GM19468 (cell line): ENCODE measurements around the gene TSPAN13.
"Not testable (repeated sequence)": the region's sequence is repeated elsewhere in the genome, so short reads cannot be mapped to it uniquely, and the experiment has no call there.

Experiments used
- ATAC-seq: cut with Tn5 transposase; IDR thresholded peaks from one replicate; pipeline ENCODE4 v1.9.1; 2021; ENCODE audit warnings: mild to moderate bottlenecking, moderate library complexity, moderate number of reproducible peaks; ENCODE audit not compliant: unreplicated experiment; ENCODE audit errors: extremely low read depth

Gene TSPAN13

GRCh38 chr7:16739863-16740622 is 13.5 kb upstream of the TSPAN13 start:
- ATAC-seq: no peak

DNA sequence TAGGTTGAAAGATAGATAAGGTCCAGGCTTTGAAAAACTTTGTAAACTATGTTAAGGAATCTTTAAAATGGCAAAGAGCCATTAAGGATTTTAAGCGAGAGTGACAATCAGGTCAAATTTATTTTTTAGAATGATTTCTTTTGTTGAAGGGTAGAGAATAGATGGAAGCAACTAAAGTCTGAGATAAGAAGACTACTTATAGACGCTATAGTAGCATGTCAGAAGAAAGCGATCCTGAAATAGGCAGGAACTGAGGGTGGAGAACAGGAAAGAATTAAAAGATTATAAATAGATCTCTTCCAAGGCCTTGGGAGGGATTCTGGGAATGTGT is 13.0 kb upstream of the TSPAN13 start:
- ATAC-seq: no peak

GRCh38 chr7:16740996-16741395 is 12.6 kb upstream of the TSPAN13 start:
- ATAC-seq: no peak

- ATAC-seq: no peak
Measured at GRCh38 chr7:16741676-16742075, 11.9 kb upstream of the TSPAN13 start.

GRCh38 chr7:16742547-16742946 is 11.0 kb upstream of the TSPAN13 start:
- ATAC-seq: no peak

- no peak for ATAC-seq
Measured at GRCh38 chr7:16743236-16743635, 10.3 kb upstream of the TSPAN13 start.

DNA sequence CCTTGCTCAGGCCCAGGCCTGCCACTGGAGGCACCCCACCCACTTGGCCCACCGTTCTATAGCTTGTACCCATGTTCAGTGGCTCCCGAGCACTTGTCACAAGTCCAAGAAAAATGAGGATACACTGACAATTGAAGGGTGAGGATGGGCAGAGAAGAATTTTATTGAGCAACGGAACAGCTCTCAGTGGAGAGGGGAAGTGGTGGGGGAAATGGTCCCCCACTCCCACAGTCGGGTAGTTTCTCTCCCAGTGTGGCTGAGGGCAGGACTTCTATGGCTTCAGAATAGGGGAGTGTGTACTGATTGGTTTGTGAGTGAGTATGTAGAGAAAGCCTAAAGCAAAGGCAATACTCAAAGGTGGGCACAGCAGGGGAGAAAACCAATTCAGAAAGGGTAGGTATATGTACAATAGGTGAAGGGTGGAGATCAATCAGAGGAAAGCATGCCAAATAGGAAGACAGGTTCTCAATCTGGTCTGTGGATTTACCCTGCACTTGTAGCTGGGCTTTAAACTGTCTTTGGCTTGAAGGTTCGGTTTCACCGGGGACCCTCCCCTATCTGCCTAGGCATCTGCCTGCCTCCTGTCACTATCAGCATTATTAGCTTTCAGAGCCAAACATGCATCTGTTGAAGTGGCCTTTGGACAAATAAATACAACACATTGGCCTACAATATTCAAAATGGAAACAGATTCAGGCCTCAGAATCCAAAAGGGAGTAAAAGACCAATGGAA is 8.9 kb upstream of the TSPAN13 start:
- ATAC-seq: no peak

DNA sequence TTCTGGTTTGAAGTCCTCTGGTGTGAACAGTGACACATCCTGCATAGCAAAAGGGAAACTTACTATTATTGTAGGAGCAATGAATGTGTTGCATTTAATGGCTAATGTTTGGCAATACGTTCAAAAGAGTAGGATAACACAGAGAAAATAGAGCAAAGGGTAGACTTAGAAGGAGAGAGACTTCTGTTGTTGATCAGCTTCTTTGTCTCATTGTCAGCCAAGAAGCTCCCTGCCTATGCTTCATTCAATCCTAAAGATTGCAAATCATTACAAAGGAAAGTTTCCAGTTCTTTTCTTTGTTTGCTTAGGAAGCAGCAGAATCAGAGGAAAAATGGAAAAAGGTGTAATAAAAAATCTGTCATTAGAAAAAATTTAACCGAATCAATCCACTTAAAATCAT is 7.9 kb upstream of the TSPAN13 start:
- ATAC-seq: no peak

DNA sequence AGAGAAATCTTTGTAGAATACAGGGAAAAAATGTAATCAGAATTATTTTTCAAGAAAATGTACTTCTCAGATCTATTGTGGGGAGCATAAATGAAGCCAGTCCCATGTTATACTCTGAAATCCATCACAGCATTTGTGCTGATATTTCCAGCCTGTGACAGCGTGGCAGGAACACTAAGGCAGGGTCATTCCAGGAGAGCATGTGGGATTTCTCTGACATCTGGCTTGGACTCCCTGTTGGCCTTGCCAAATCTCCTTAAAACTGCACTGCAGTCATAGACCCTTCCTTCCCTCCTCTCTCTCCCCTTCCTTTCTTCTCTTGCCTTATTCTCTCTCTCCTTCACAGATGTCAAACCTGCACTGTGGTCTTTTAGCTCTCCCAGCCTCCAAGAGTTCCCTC is 6.5 kb upstream of the TSPAN13 start:
- no peak for ATAC-seq

DNA sequence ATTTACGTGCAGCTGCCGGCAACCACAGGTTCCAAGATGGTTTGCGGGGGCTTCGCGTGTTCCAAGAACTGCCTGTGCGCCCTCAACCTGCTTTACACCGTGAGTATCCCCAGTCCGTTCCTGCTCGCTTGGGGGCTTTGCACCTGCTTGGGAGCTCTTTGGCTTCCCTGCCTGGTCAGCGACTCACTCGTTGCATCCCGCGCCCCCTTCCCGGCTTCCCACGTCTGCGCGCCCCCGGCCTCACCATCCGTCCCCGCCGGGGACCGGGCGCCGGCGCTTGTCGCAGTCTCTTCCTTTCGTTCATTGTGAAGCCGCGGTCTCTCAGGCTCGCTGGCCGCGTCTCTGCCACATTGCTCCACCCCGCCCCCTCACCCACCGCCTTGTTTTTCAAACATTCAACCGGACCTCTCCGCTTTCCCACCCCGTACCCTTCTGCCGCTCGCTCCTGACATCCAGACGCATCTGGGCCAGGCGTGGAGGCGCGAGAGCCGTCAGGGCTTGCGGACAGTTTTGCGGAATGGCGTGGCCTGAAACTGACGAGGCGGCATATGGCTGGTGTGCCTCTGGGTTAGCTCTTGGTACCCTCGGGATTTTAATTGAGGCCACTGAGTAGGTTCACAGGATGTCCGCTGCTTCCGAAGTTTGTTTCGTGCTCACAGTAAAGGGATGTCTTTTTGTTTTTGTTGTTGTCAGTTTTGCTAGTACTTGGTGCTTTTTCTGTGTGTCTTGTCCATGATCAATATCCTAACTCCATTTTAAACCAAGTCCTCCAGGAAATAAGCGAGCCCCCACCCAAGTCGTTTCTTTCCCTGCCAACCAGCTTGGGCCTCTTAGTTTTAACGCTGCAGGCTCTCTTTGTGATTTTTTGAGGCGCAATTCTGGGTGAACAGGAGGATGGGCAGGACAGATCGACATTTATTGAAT is 639 bp downstream of the TSPAN13 start:
- ATAC-seq: no peak

- no peak for ATAC-seq
Measured at GRCh38 chr7:16754856-16755317, 1.3 kb downstream of the TSPAN13 start.

GRCh38 chr7:16755397-16755796 is 1.8 kb downstream of the TSPAN13 start:
- no peak for ATAC-seq

DNA sequence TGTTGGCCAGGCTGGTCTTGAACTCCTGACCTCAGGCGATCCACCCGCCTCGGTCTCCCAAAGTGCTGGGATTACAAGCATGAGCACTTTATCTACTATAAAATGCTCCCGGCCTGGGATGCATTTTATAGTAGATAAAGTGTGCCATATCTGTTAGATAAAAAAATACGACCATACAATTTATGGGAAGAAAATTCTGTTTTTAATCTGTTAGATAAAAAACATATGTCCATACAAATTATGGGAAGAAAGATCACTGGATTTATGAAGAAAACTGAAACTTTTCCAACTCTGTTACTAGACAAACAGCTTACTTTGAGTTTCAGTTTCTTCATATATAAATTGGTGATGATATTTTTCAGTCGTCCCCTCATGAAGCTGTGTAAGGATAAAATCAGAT is 4.5 kb downstream of the TSPAN13 start:
- ATAC-seq: no peak

GRCh38 chr7:16758631-16759611 is 5.4 kb downstream of the TSPAN13 start:
- no peak for ATAC-seq

DNA sequence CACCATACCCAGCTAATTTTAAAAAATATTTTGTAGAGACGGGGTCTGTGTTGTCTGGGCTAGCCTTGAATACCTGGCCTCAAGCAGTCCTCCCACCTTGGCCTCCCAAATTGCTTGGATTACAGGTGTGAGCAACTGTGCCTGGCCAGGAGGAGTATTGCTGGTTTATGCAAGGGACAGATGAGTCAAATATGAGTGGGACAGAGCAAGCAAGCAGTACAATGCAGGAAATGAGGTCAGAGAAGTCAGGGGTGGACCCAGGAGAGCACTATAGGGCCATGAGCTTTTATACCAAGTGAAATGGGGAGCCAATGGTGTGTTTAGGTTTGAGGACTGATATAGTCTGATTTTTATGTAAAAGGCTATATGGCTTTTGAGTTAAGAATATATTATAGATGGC is 6.3 kb downstream of the TSPAN13 start:
- no peak for ATAC-seq

DNA sequence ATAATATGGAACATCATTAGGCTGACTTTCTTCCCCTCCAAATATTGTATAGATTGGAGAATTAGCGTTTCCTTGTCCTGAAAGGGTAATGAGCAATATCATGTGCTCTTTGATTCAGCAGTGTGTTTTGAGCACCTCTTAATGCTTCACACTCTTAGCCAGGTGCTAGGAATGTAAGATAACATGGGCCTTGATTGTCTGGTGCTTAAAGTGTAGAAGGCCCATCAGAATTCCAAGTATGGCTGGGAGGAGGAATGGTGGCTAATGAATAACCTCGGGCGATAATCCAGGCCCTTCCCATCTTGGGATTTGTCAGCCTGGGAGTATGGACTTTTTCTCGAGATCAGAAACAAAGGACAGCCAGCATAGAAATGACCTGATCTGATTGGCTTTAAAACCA is 8.6 kb downstream of the TSPAN13 start:
- ATAC-seq: no peak

DNA sequence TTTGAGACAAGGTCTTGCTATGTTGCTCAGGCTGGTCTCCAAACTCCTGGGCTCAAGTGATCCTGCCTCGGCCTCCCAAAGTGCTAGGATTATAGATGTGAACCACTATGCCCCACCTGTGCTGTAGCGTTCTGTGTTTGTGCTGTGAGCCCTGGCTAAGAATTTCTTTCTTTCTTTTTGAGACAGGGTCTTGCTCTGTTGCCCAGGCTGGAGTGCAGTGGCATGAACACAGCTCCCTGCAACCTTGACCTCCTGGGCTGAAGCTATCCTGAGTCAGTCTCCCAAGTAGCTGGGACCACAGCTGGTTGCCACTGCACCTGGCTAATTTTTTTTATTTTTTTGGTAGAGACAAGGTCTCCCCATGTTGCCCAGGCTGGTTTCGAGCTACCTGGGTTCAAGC is 11.4 kb downstream of the TSPAN13 start:
- ATAC-seq: no peak

GRCh38 chr7:16765436-16765859 is 11.9 kb downstream of the TSPAN13 start:
- no peak for ATAC-seq

DNA sequence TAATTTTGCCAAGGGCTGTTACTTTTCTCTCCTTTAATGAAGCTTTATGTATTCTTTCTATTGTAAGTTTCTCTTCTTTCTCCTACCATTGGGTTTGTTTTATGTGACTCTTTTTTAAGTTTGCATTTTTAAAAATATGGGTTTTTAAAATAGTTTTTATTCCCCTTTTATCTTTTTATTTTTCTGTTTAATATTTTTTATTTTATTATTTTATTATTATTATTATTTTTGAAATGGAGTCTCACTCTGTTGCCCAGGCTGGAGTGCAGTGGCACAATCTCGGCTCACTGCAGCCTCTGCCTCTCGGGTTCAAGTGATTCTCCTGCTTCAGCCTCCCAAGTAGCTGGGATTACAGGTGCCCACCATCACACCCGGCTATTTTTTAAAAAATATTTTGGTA is 16.4 kb downstream of the TSPAN13 start:
- ATAC-seq: not testable (repeated sequence)
